RWPE1 (cell line): Measurements from ENCODE around the gene CPT1A.
A peak's percentile ranks its signal among the peaks of the same experiment; 100 is the strongest.

Experiments
- CTCF ChIA-PET: fragments of 350-600 bp; sonication (Branson Sonifier 250); formaldehyde crosslinking; extraction: SDS; loops from one replicate; lab custom pipeline; 2021; lab: Yijun Ruan, JAX
- POLR2A ChIA-PET: fragments of 400-600 bp; formaldehyde crosslinking; extraction: SDS; loops from one replicate; lab custom pipeline; 2020; ENCODE audit warnings: antibody characterized with exemption; ENCODE audit not compliant: low non-redundant PET; lab: Yijun Ruan, JAX
- DNase-seq: peaks from one replicate; pipeline ENCODE4 v3.0.0; 2012; ENCODE audit warnings: low spot score
- H3K27ac ChIP-seq: fragments of 450-650 bp; 2 replicates; pipeline ENCODE4 v1.5.1; 2017
- TF ChIP-seq, protein P1 (sequence below): fragments of 450-650 bp; conservative IDR thresholded peaks from 2 replicates; pipeline ENCODE4 v1.5.1; 2017; ENCODE audit warnings: low read depth, mild to moderate bottlenecking

Gene CPT1A

DNA sequence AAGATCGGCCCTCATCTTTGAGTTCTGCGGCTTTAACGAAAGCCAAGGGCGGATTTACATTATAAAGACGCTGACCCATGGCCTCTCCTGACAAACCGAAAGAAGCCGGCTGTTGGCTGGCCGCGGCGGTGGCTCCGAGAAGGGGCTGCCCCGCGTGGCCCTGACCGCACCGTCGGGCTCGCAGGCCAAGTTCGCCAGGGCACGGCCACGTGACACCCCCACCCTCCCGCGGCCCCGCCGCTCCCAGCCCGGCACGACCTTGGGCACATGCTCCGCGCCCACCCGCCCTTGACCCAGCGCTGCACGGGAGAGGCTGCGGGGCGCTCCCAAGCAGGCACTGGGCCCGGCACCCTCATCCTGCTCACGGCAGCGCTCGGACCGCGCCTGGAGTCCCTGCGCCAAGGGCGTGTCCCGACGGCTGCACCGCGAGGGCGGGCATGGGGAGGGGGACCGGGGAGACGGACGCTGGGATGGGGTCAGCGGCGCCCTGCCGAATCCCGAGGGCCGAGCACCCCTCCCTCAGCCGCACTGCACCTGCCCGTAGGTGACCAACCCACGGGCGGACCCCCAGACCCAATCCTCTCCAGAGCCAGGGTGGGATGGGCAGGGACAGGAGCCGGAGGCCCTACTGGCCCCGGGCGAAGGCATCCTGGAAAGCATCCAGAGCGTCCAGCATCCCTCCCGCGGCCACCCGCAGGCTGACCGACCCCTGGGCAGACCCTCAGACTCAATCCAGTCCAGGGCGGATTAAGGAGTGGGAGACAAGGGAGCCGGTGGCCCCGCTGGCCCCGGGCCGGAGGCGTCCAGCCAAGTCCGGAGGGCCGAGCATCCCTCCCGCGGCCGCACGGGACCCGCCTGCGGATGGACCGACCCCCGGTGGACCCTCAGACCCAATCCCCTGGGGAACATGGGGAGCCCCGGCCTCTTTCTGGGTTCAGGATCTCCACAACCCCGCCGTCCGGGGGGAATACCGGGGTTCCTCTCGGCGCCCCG, 759 bp downstream of the CPT1A start:
- TF ChIP-seq, protein P1, sequence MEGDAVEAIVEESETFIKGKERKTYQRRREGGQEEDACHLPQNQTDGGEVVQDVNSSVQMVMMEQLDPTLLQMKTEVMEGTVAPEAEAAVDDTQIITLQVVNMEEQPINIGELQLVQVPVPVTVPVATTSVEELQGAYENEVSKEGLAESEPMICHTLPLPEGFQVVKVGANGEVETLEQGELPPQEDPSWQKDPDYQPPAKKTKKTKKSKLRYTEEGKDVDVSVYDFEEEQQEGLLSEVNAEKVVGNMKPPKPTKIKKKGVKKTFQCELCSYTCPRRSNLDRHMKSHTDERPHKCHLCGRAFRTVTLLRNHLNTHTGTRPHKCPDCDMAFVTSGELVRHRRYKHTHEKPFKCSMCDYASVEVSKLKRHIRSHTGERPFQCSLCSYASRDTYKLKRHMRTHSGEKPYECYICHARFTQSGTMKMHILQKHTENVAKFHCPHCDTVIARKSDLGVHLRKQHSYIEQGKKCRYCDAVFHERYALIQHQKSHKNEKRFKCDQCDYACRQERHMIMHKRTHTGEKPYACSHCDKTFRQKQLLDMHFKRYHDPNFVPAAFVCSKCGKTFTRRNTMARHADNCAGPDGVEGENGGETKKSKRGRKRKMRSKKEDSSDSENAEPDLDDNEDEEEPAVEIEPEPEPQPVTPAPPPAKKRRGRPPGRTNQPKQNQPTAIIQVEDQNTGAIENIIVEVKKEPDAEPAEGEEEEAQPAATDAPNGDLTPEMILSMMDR, result no peak
- ChIA-PET CTCF (no interaction called here), POLR2A (no interaction called here)
- H3K27ac ChIP-seq, result peak overlapping the region; percentile 96
- DNase-seq, result peak; percentile 45

DNA sequence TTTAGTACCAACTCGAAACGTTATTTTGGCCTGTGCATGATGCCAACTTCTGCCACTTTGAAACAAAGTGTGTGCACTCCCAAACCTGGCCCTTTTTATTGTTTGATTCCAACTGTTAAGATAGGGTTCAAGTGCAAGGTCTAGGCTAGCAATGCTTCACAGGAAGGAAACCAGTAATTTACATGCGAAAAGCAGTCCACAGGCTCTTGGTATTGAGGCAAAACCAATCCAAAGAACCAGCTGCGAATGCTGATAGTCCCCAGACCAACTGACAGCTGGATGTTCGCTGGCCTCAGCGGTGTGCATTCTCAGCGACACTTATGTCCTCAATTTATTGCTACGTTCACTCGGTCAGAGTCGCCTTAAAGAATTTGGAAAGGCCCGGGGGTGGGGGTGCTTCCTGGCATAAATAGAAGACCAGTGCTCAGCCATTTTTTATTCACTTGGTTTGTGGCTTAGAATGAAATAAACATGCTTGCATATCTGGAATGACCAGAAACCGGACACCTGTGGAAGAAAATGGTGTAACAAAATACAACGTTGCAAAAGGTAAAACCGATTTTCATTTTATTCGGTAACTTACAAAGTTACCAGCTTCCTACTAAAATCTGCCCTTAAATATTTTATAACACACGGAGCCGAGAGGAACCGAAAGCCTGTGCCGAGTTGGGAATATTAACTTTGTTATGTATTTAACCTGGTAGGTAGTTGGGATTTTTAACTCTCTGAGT, 1.6 kb downstream of the CPT1A start:
- CTCF ChIA-PET, result interaction anchor here (0.5 to 0.6 kb wide), 2 partner anchors 121 to 454 kb away, joined by 3 read pairs; partner anchors contain the start of gene MYEOV
- TF ChIP-seq, protein P1, result no peak
- POLR2A ChIA-PET, result no interaction called here

DNA sequence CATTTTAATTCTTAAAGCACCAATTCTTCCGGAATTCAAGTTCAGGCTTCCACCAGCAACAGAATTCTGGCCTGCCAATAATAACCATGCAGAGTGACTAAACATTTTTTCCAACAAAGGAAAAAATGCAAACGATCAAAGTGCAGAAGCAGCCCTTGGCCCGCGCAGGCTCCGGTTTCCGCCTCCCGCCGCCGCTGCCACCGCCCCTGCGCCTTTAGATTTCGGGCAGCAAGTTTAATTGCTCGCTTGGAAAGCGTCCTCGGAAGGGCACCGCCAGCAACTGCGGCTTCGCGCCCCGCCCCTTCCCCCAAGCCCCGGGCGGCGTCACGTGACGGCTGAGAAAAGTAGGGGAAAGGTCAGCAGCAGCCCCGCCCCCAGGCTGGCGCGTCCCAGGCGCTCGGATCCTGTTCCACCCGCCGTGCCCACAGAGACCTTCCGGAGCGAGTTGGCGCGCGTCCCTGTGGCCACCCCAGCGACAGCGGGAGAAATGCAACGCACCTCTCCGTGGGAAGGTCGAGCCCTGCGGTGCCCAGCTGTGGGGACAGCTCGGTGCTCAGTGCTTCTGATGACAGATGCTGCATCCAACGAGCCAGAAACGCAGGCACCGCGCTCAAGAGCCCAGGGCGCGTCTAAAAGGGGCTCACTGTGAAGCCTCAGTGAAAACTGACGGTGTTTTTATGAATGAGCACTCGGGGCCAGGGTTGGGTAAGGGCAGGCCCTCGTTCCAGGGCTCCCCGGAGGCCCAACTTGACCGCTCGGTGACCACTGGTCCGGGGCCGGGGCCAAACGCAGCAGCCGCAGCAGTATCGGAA, 2.5 kb downstream of the CPT1A start:
- CTCF ChIA-PET, result interaction anchor here (0.6 kb wide), 1 partner anchor 100 kb away, joined by 6 read pairs; no protein-coding TSS in a partner anchor
- DNase-seq, result peak; percentile 96
- POLR2A ChIA-PET, result no interaction called here
- TF ChIP-seq, protein P1, result no peak
- peak overlapping the region; percentile 96 for H3K27ac ChIP-seq

More for the DNA sequence above, 1.6 kb downstream of the CPT1A start:
- DNase-seq, result peak; percentile 22
- peak overlapping the region; percentile 96 for H3K27ac ChIP-seq

DNA sequence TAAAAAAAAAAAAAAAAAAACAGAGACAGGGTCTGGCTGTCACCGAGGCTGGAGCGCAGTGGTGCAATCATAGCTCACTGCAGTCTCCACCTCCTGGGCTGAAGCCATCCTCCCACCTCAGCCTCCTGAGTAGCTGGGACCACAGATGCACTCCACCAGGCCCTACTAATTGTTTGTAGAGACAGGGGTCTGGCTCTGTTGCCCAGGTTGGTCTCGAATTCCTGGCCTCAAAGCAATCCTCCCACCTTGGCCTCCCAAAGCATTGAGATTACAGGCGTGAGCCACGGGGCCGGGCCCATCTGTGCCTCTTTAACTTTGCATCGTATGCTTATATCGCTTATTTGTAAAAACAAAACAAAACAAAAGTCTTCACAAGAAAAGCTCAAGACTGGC, 3.1 kb downstream of the CPT1A start:
- TF ChIP-seq, protein P1, result no peak
- H3K27ac ChIP-seq, result peak overlapping the region; percentile 96
- POLR2A ChIA-PET, result no interaction called here
- DNase-seq, result no peak
- CTCF ChIA-PET, result interaction anchor here (0.6 kb wide), 1 partner anchor 100 kb away, joined by 6 read pairs; no protein-coding TSS in a partner anchor

DNA sequence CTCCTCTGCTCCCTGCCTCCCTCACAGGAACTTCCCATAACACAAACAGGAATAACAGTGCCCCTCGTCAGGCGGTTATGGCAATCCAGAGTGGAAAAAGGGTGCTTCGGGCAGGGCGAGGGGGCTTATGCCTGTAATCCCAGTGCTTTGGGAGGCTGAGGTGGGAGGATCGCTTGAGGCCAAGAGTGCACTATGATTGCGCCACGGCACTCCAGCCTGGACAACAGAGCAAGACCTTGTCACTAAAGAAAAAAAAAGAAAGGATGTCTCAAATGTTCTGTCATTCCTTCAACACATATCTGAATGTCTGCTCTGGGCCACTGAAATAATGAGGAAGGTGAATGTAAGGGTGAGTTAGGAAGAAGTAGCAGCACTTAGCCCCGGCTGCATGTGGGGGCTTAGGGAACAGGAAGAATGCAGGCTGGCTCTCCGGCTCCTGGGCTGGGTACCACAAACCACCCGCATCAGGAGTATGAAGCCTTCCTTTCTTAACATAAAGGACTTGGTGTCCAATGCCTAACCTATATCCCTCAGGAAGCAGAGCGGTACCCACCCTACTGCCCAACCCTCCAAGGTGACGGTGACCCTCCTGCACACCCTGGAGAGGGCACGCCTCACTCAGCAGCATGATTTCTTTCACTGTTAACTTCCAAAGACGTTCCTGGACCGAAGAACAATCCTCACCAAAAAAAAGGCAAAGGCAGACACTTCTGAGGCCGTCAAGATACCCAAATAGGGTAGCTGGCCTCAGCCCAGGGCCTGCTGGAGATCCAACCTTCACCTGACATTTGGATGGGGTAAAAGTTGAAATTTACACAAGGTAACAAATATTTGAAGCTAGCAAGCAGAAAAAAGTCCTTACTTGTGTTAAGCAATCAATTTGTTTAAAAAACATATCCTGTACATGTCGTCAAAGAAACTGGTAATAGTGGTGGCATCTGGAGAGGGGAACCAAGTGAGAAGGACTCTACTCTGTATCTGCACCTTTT, 3.8 kb downstream of the CPT1A start:
- CTCF ChIA-PET, result interaction anchor here (0.6 kb wide), 1 partner anchor 101 kb away, joined by 6 read pairs; no protein-coding TSS in a partner anchor
- POLR2A ChIA-PET, result no interaction called here

More for the DNA sequence above, 3.8 kb downstream of the CPT1A start:
- peak overlapping the region; percentile 96 for H3K27ac ChIP-seq
- TF ChIP-seq, protein P1, result no peak
- no peak for DNase-seq
